Endodermal cell (in vitro differentiated cells): Measurements from ENCODE around the gene QDPR. TPM values are rescaled to one million over a fixed set of nuclear protein-coding genes. Genes with fewer than 3 reads are reported as not detected.
"Not testable (repeated sequence)": the region's sequence is repeated elsewhere in the genome, so short reads cannot be mapped to it uniquely, and the experiment has no call there.

ENCODE experiments used
- DNase-seq: peaks from one replicate; pipeline ENCODE4 v3.0.0-alpha.2; 2017
- H3K27ac ChIP-seq: 2 replicates; pipeline ENCODE4 v1.5.1; 2013; ENCODE audit warnings: mild to moderate bottlenecking, low read depth, low read length, moderate library complexity
- H3K27me3 ChIP-seq: 2 replicates; pipeline ENCODE4 v1.6.1; 2013; ENCODE audit warnings: mild to moderate bottlenecking, low read length, moderate library complexity; ENCODE audit not compliant: insufficient read depth, control insufficient read depth, poor library complexity, severe bottlenecking
- H3K36me3 ChIP-seq: 2 replicates; pipeline ENCODE4 v1.7.0; 2013; ENCODE audit warnings: mild to moderate bottlenecking, low read length, moderate library complexity; ENCODE audit not compliant: control insufficient read depth, insufficient read depth
- H3K4me1 ChIP-seq: one replicate; pipeline ENCODE4 v1.7.0; 2013; ENCODE audit warnings: low read length; ENCODE audit not compliant: control insufficient read depth, insufficient read depth
- H3K4me3 ChIP-seq: 2 replicates; pipeline ENCODE4 v1.5.1; 2013; ENCODE audit warnings: mild to moderate bottlenecking, low read length, moderate library complexity
- H3K9ac ChIP-seq: 2 replicates; pipeline ENCODE4 v1.6.1; 2013; ENCODE audit warnings: mild to moderate bottlenecking, low read length, moderate library complexity; ENCODE audit not compliant: poor library complexity, severe bottlenecking; ENCODE audit errors: extremely low read depth
- H3K9me3 ChIP-seq: 2 replicates; pipeline ENCODE4 v1.6.1; 2013; ENCODE audit warnings: mild to moderate bottlenecking, low read length, moderate library complexity; ENCODE audit not compliant: control insufficient read depth
- H3K27ac Mint-ChIP-seq: 2 replicates; pipeline ENCODE4 v1.8.0; 2020; ENCODE audit warnings: mixed read lengths
- H3K27me3 Mint-ChIP-seq: 2 replicates; pipeline ENCODE4 v1.8.0; 2021; ENCODE audit warnings: mild to moderate bottlenecking, mixed read lengths; ENCODE audit not compliant: insufficient read depth
- H3K36me3 Mint-ChIP-seq: 2 replicates; pipeline ENCODE4 v1.8.0; 2020; ENCODE audit warnings: low read depth, mixed read lengths
- H3K4me1 Mint-ChIP-seq: 2 replicates; pipeline ENCODE4 v1.8.0; 2020; ENCODE audit warnings: mixed read lengths
- H3K4me3 Mint-ChIP-seq: 2 replicates; pipeline ENCODE4 v1.8.0; 2020; ENCODE audit warnings: mild to moderate bottlenecking, moderate library complexity, mixed read lengths
- H3K9me3 Mint-ChIP-seq: 2 replicates; pipeline ENCODE4 v1.8.0; 2020; ENCODE audit warnings: mild to moderate bottlenecking, mixed read lengths
- CTCF ChIP-seq: fragments of 200-600 bp; sonication (generic); conservative IDR thresholded peaks from 2 replicates; pipeline ENCODE4 v1.5.0; 2021; ENCODE audit warnings: antibody characterized with exemption, mild to moderate bottlenecking
- WGBS, 2 experiments: methylation state at CpG; one replicate each; pipeline versions ENCODE4 v1.1.5 to v1.1.7; 2013; ENCODE audit warnings: missing lambda C conversion rate in 2 of 2, mixed read lengths in 1 of 2; ENCODE audit not compliant: insufficient coverage in 1 of 2, insufficient read length in 1 of 2; 5-methylcytosine and 5-hydroxymethylcytosine counted together
- total RNA-seq, 2 donors: library from RNA; stranded (reverse); fragmentation: NEBNext Ultra II Directional in 1 of 2; extraction: Animal tissue kit (Norgen Biotek cat#: 25700) in 1 of 2; gene quantifications; 2 replicates in 1 of 2; 3 replicates in 1 of 2; pipeline ENCODE4 v1.2.1, GENCODE V29; 2021

The QDPR gene
- total RNA-seq, 2 donors from 2014 or later, result 28.2 to 36.3 TPM

DNA sequence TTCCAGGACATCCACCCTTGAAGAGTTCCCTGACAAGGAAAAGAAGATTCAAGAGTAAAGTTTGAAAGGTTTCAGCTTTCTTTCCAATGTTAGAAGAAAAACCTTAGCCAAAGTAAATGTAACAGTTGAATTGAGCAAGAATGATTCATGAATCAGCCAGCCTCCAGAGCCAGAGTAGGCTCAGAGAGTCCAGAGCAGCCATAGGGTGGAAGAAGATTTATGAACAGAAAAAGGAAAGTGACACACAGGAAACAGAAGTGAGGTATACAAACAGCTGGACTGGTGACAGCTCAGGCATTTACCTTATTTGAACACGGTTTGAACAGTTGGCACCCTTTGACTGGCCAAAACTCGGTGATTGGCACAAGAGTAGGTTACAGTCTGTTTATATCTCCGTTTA, 63.2 kb downstream of the QDPR start:
- TF ChIP-seq CTCF, result no peak
- Mint-ChIP-seq H3K27me3 (peaks cover 10% of the 10 kb centered on the region), H3K4me1 (no peaks in the 10 kb centered on the region), H3K27ac (no peak overlapping the region), H3K9me3 (peaks cover 24% of the 10 kb centered on the region), H3K4me3 (no peak overlapping the region), H3K36me3 (no peaks in the 10 kb centered on the region)
- 83 to 86% methylated on average over 1 to 3 of the region's 3 CpGs for WGBS, 2 experiments
- Histone ChIP-seq H3K4me1 (no peaks in the 10 kb centered on the region), H3K9ac (no peak overlapping the region), H3K36me3 (no peaks in the 10 kb centered on the region), H3K27me3 (no peaks in the 10 kb centered on the region), H3K27ac (no peak overlapping the region), H3K4me3 (no peak overlapping the region), H3K9me3 (no peaks in the 10 kb centered on the region)
- DNase-seq, result no peak

DNA sequence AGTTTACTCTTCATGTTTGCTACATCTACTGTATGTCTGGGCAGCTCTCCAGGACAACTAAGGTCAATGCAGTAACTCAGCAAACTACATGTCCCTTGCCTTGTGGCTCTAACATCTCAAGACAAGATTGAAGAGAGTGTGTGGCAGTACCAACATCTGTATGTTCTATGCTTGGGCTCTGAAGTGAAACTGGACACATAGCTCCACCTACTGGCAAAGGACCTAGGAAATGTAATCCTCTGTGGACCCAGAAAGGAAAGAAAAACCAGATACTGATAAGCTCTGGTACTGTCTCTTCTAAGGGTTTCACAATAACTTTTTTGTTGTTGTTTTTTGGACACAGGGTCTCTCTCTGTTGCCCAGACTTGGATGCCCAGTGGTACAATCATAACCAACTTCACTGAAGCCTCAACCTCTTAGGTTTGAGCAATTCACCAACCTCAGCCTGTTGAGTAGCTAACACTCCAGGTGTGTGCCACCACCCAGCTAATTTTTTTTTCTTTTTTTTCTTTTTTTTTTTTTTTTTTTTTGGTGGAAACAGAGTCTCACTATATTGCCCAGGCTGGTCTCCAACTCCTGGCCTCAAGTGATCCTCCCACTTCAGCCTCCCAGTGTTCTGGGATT, 64.1 kb downstream of the QDPR start:
- Histone ChIP-seq H3K4me3 (no peak overlapping the region), H3K9me3 (no peaks in the 10 kb centered on the region), H3K4me1 (no peaks in the 10 kb centered on the region), H3K36me3 (no peaks in the 10 kb centered on the region), H3K27ac (no peak overlapping the region), H3K27me3 (no peaks in the 10 kb centered on the region), H3K9ac (no peak overlapping the region)
- Mint-ChIP-seq H3K36me3 (no peaks in the 10 kb centered on the region), H3K4me1 (no peaks in the 10 kb centered on the region), H3K27ac (no peak overlapping the region), H3K27me3 (peaks cover 10% of the 10 kb centered on the region), H3K4me3 (no peak overlapping the region), H3K9me3 (peaks cover 25% of the 10 kb centered on the region)
- TF ChIP-seq CTCF, result peak; percentile 89
- peak; percentile 84 for DNase-seq

DNA sequence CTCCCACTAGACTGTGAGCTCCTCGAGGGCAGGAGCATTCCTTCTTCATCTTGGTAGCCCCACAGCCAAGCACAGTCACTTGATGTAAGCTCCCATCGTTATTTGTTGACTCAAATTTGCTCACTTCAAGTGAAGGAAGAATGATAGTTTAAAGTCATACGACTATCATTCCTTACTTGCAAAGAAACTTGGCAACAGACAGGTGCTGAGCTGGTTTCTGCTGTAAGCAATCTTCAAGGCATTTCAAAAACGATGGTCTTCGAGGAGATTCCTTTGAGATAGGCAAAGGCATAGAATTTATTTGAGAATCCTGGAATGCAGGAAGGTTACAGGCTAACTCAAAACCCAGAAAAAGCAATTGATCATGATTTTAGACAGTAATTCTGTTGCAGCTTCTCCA, 64.8 kb downstream of the QDPR start:
- Histone ChIP-seq H3K4me1 (no peaks in the 10 kb centered on the region), H3K9ac (no peak overlapping the region), H3K27ac (no peak overlapping the region), H3K4me3 (no peak overlapping the region), H3K27me3 (no peaks in the 10 kb centered on the region), H3K9me3 (no peaks in the 10 kb centered on the region), H3K36me3 (no peaks in the 10 kb centered on the region)
- Mint-ChIP-seq H3K27me3 (peaks cover 10% of the 10 kb centered on the region), H3K9me3 (peaks cover 19% of the 10 kb centered on the region), H3K4me3 (no peak overlapping the region), H3K36me3 (no peaks in the 10 kb centered on the region), H3K4me1 (no peaks in the 10 kb centered on the region), H3K27ac (no peak overlapping the region)
- TF ChIP-seq CTCF, result no peak
- DNase-seq, result no peak
- 86 to 88% methylated on average over 5 of the region's 5 CpGs for WGBS, 2 experiments

DNA sequence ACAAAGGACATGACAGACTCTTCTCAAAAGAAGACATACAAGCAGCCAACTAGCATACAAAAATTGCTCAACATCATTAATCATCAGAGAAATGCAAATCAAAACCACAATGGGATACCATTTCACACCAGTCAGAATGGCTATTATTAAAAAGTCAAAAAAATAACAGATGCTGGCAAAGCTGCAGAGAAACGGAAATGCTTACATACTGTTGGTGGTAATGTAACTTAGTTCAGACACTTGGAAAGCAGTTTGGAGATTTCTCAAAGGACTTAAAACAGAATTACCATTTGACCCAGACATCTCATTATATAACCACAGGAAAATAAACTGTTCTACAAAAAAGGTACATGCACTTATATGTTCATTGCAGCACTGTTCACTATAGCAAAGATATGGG, 69.4 kb downstream of the QDPR start:
- peak overlapping the region; percentile 25 for H3K27ac ChIP-seq
- H3K36me3 Mint-ChIP-seq, H3K4me1 Mint-ChIP-seq, H3K27me3 ChIP-seq, H3K4me1 ChIP-seq, H3K4me3 Mint-ChIP-seq, H3K4me3 ChIP-seq, H3K36me3 ChIP-seq, DNase-seq, H3K9me3 ChIP-seq, H3K27ac Mint-ChIP-seq, H3K9ac ChIP-seq: not testable (repeated sequence)
- peaks cover 15% of the 10 kb centered on the region for H3K9me3 Mint-ChIP-seq
- H3K27me3 Mint-ChIP-seq, result peaks cover 11% of the 10 kb centered on the region
- 88 to 100% methylated on average over 1 of the region's 1 CpG for WGBS, 2 experiments
